H4 (cell line): ENCODE results near the gene MMP7. TPM values are rescaled to one million over a fixed set of nuclear protein-coding genes. Genes with fewer than 3 reads are reported as not detected.

Experiments used
- total RNA-seq: library from RNA; depleted of rRNA; stranded (reverse); fragments of >200 nt; shearing (Covaris generic); gene quantifications from 2 replicates; pipeline ENCODE4 v1.2.3, GENCODE V29; 2014; rRNA removed

Gene MMP7
- total RNA-seq, 1 experiment from 2014 or later: 0.06 TPM

Other genes starting within 250 kb of the MMP7 start
- gene BIRC3, start 213.3 kb downstream of the MMP7 start, total RNA-seq: 0.27 and 0.89 TPM in 2 replicates
- gene BIRC2, start 183.5 kb downstream of the MMP7 start, total RNA-seq: 41.1 and 63.7 TPM in 2 replicates
- gene TMEM123, start 78.0 kb downstream of the MMP7 start, total RNA-seq: 83.7 and 116 TPM in 2 replicates
- not detected in 2 replicates for gene MMP20, start 94.6 kb upstream of the MMP7 start, total RNA-seq
- not detected in 2 replicates for gene MMP27, start 175.0 kb upstream of the MMP7 start, total RNA-seq
- not detected in 2 replicates for gene MMP8, start 194.2 kb upstream of the MMP7 start, total RNA-seq
- gene MMP10, start 249.9 kb upstream of the MMP7 start, total RNA-seq: 0.33 TPM in 1 of 2 replicates, not detected in the other